ENCODE data around the gene SACM1L. TPM values are rescaled to one million over a fixed set of nuclear protein-coding genes. Genes with fewer than 3 reads are reported as not detected.

The SACM1L gene
- total and polyA plus RNA-seq, 2 of the 8 experiments (the other 6 are each of a cell fraction or from before 2014, with no cell fraction given) = 20.1 to 61.0 TPM

GRCh38 chr3:45704301-45704943, 15.2 kb downstream of the SACM1L start:
- Histone ChIP-seq H3K27ac (ENCODE audit: low read depth, low read length) (no peak overlapping the region), H3K79me1 (ENCODE audit: low read depth, low read length) (no peaks in the 10 kb centered on the region; the same call in 1 of the 2 replicates), H4K91ac (replicated peaks; ENCODE audit: insufficient read length, low read length) (no peak overlapping the region), H3K4me2 (ENCODE audit: insufficient read depth in 1 of 2, low read depth in 2 of 2, low read length in 2 of 2) (no peak overlapping the region), H3K23ac (ENCODE audit: insufficient read length) (no peak overlapping the region), H3K18ac (ENCODE audit: extremely low read depth, low read length) (no peak overlapping the region), H3K79me2 (ENCODE audit: control insufficient read depth in 1 of 2, insufficient read depth in 2 of 2, low read length in 2 of 2) (peaks cover 0 to 44% of the 10 kb centered on the region in 2 experiments; a peak in 3 of 4 replicates), H3K27me3 (replicated peaks in 1 of 4; ENCODE audit: control insufficient read depth in 3 of 4, extremely low read depth in 1 of 4, insufficient read depth in 3 of 4, low read length in 3 of 4) (no peaks in the 10 kb centered on the region), H3K4me1 (replicated peaks in 1 of 4; ENCODE audit: control insufficient read depth in 3 of 4, insufficient read depth in 4 of 4, low read length in 3 of 4) (peaks cover 2 to 19% (median 10%) of the 10 kb centered on the region in 4 experiments; a peak in 6 of 7 replicates), H2BK20ac (ENCODE audit: low read length) (no peak overlapping the region), H3K56ac (replicated peaks; ENCODE audit: insufficient read length, low read depth, low read length) (no peak overlapping the region), H3K14ac (ENCODE audit: insufficient read length) (no peak overlapping the region), H2BK120ac (replicated peaks; ENCODE audit: low read depth, low read length) (no peak overlapping the region), H3K23me2 (ENCODE audit: low read depth, low read length) (no peaks in the 10 kb centered on the region), H4K8ac (ENCODE audit: extremely low read depth, insufficient read depth, low read length) (no peak overlapping the region), H3K4me3 (ENCODE audit: extremely low read depth in 1 of 4, insufficient read depth in 2 of 4, low read depth in 3 of 4, low read length in 4 of 4) (no peak overlapping the region), H3K36me3 (ENCODE audit: control insufficient read depth in 2 of 4, insufficient read depth in 4 of 4, low read length in 3 of 4) (peaks cover 4 to 48% (median 22%) of the 10 kb centered on the region in 4 experiments; a peak in 7 of 8 replicates), H2BK12ac (ENCODE audit: low read depth, low read length) (no peak overlapping the region), H2BK5ac (ENCODE audit: low read depth, low read length) (no peak overlapping the region), H2BK15ac (ENCODE audit: low read length) (no peak overlapping the region), H3K9me3 (ENCODE audit: insufficient read depth in 2 of 2, low read depth in 1 of 2, low read length in 1 of 2) (no peaks in the 10 kb centered on the region), H4K20me1 (replicated peaks in 1 of 2; ENCODE audit: control insufficient read depth in 1 of 2, insufficient read depth in 2 of 2, low read length in 2 of 2) (peaks cover 0 to 2% of the 10 kb centered on the region in 2 experiments), H3K4ac (replicated peaks; ENCODE audit: insufficient read length, low read depth, low read length) (no peak overlapping the region), H3K9ac (replicated peaks in 1 of 4; ENCODE audit: extremely low read depth in 1 of 4, low read depth in 3 of 4, low read length in 3 of 4) (no peak overlapping the region), H2AK5ac (ENCODE audit: low read depth, low read length) (no peak overlapping the region), H4K5ac (ENCODE audit: insufficient read length, low read depth, low read length) (no peak overlapping the region), H2AFZ (ENCODE audit: low read length) (no peak overlapping the region)
- ChIA-PET POLR2A (ENCODE audit: partially characterized antibody) (interaction anchor here (0.5 to 7.7 kb wide), 4 partner anchors 11 to 414 kb away, joined by 3 to 88 read pairs (median 4); partner anchors contain the start of gene SACM1L), CTCF (ENCODE audit: partially characterized antibody) (interaction anchor here (0.8 to 2.6 kb wide), 6 partner anchors 10 to 332 kb away, joined by 3 to 9 read pairs (median 4); no protein-coding TSS in a partner anchor)
- 92% methylated on average over 4 of the region's 4 CpGs; no CpG with 5 or more reads in 1 of the 2 experiments for WGBS, 2 experiments (ENCODE audit: extremely low coverage in 1 of 2, insufficient coverage in 1 of 2, insufficient read length in 1 of 2, insufficient replicate concordance in 2 of 2, low coverage in 1 of 2, low lambda C conversion rate in 2 of 2, missing lambda C conversion rate in 1 of 2)
- no peak for DNase-seq (ENCODE audit: low read depth in 1 of 2, low spot score in 2 of 2)
- FAIRE-seq = no peak
- TF ChIP-seq CREB1 (IDR thresholded peaks at IDR 0.05) (no peak), USF2 (IDR thresholded peaks at IDR 0.05; ENCODE audit: low read length) (no peak), TCF12 (IDR thresholded peaks at IDR 0.05; ENCODE audit: low read depth, low read length) (no peak), SAP30 (IDR thresholded peaks at IDR 0.05; ENCODE audit: insufficient read depth, insufficient replicate concordance, low read length) (no peak), POU5F1 (IDR thresholded peaks at IDR 0.05; ENCODE audit: low read depth, low read length) (no peak), HDAC6 (IDR thresholded peaks at IDR 0.05; ENCODE audit: low read depth, low read length) (no peak), GABPA (IDR thresholded peaks at IDR 0.05; ENCODE audit: borderline replicate concordance, insufficient read depth, low read length) (no peak), SP2 (IDR thresholded peaks at IDR 0.05; ENCODE audit: low read length) (no peak), TAF1 (IDR thresholded peaks at IDR 0.05; ENCODE audit: low read depth, low read length) (no peak), SIX5 (IDR thresholded peaks at IDR 0.05; ENCODE audit: low read depth, low read length) (no peak), BACH1 (IDR thresholded peaks at IDR 0.05; ENCODE audit: low read length) (no peak), KDM4A (IDR thresholded peaks at IDR 0.05; ENCODE audit: low read depth, low read length, severe bottlenecking) (no peak)

All from H1 (cell line).